Stimulated activated CD4-positive, alpha-beta T cell treated with anti-CD3 and anti-CD28 coated beads, Interleukin-1b, Interleukin-23, amount 100 ng/mL, for 4 hours (primary cell): ENCODE measurements around the gene ADISSP.

ENCODE experiments used
- DNase-seq, 2 donors: peaks; one replicate each; pipeline ENCODE4 v3.0.0-alpha.2; 2020; ENCODE audit warnings: low read depth in 2 of 2

Gene ADISSP

GRCh38 chr20:3767427-3768341 is at the start of gene ADISSP:
ADISSP (minus strand) TSS chr20:3767753; CDS start chr20:3760100, 7,653 bp downstream.
- DNase-seq, result peak; percentile 92 to 96

- DNase-seq, result no peak
Observed at GRCh38 chr20:3815703-3816315, 48.3 kb upstream of the ADISSP start.

GRCh38 chr20:3814928-3815495 is 47.5 kb upstream of the ADISSP start:
- no peak for DNase-seq

DNA sequence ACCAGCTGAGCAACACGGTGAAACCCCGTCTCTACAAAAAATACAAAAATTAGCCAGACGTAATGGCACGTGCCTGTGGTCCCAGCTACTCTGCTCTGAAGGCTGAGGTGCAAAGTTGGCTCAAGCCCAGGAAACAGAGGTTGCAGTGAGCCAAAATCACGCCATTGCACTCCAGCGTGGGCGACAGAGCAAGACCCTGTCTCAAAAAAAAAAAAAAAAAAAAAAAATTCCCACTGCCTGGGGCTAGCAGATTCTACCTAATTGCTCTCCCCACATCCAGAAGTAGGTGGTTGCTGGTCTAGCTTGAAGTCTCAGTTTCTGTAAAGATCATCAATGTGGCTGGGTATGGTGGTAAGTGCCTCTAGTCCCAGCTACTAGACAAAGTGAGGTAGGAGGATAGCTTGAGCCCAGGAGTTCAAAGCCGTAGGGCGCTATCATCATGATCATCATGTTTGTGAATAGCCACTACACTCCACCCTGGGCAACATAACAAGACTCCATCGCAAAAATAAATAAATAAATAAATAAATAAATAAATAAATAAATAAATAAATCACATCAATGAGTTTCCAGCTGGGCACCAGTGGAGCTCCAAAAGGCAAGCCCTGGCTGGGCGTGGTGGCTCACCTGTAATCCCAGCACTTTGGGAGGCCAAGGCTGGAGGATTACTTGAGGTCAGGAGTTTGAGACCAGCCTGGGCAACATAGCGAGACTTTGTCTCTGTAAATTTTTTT is 46.5 kb upstream of the ADISSP start:
- DNase-seq, result no peak

DNA sequence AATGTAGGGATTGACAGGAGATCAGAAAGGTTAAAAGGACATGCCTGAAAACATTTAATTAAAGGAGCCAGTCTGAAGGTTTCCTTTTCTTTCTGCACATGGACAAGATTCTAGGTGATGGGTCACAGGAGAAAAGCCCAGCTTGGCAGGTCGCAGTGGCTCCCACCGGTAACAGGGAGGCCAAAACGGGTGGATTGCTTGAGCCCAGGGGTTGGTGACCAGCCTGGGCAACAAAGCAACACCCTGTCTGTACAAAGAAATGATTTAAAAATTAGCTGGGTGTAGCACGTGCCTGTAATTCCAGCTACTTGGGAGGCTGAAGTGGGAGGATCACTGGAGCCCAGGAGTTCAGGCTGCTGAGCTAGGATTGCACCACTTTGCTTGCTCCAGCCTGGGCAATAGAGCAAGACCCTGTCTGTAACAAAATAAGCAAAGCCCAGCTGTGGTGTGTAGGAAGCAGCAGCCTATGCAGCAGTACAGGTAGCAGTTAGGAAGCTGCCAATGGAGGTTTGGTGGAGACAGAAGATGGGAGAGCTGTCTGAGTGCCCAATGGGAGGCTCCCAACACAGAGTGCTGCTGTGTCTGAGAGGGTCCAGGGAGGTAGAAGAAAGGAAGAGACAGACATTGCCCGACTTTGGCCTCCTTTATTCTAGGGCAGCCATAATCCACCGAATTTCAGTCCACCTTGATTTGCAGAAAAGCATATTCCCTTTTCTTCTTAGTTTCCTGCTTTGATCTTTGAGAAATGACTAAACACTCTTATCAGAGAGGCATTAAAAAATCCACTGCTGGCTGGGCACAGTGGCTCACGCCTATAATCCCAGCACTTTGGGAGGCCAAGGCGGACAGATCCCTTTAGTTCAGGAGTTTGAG is 45.7 kb upstream of the ADISSP start:
- DNase-seq, result no peak

DNA sequence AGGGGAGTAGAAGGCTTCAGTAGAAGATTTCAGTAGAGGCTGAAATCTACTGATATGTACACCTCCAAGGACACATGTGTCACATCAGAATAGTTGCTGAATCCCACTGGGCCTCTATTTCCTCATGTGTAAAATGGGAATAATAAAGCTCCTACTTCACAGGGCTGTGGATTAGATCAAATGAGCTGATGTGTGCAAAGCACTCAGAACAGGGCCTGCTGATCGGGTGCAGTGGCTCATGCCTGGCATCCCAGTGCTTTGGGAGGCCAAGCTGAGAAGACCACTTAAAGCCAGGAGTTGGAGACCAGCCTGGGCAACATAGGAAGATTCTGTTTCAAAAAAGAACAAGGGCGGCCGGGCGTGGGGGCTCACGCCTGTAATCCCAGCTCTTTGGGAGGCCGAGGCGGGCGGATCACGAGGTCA is 44.7 kb upstream of the ADISSP start:
- no peak for DNase-seq

DNA sequence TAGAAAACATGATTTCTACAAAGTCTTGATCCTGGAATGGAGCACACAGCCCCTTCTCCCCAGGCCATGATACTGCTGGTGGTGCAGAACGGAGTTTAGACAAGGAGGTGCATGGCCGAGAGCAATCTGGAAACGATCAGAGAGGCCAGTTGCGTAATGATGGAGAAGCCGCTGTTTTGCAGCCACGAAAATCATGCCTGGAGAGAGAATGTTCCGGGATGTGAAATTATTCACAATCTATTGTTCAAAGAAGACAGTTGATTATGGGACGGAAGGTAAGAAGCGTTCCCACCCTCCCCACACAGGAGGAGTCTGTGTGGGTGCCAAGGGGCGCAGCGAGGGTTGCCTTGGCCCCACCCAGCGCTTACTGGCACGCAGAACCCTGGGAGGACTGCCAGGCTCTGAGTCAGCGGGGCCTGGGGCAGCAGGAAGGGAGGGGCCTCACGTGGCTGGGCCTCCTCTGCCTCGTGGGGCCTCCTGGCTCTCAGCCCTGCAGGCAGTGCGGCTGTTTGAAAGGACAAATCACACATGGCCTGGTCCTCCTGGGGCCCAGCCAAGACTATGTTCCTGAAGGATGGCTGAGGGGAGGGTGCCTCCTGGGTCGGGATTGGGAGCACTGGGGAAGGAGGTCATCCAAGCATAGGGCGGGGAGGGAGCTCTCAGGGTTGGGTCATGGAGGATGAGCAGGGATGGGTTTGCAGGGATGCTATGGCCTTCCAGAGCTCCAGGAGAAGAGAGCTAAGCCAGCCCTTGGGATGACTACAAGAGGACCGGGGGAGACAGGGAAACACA is 44.1 kb upstream of the ADISSP start:
- DNase-seq, result peak; percentile 90

DNA sequence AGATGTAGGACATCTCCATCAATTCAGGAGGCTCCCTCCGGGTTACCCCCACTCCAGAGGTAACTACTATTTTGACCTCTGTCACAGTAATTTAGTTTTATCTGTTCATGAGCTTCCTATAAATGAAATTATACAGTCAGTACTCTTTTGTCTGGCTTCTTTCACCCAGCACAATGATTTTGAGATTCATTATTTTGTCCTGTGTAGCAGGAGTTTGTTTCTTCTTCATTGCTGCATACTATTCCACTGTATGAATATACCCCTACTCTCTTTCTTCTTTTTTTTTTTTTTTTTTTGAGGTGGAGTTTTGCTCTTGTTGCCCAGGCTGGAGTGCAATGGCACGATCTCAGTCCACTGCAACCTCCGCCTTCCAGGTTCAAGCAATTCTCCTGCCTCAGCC is 41.0 kb upstream of the ADISSP start:
- DNase-seq, result no peak

- DNase-seq, result no peak
Observed at GRCh38 chr20:3804781-3805180, 37.2 kb upstream of the ADISSP start.

GRCh38 chr20:3804254-3804751 is 36.8 kb upstream of the ADISSP start:
- DNase-seq, result no peak

GRCh38 chr20:3803854-3804253 is 36.3 kb upstream of the ADISSP start:
- no peak for DNase-seq

DNA sequence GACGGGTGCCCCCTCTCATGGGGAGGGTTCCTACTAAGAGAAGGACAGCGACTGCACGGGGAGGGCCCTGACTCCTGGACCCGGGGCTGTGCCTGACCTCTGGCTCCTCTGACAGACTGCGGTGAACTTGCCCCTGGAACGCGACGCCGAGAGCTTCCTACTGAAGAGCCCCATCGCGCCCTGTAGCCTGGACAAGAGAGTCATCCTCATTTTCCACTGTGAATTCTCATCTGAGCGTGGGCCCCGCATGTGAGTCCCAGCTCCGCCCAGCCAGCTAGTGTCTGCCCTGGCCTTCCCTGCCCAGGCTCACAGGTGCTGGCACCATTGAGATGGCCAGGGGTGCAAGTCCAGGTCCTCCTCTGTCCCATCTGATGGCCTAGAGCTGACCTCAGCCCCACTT is 35.7 kb upstream of the ADISSP start:
- DNase-seq, result no peak

DNA sequence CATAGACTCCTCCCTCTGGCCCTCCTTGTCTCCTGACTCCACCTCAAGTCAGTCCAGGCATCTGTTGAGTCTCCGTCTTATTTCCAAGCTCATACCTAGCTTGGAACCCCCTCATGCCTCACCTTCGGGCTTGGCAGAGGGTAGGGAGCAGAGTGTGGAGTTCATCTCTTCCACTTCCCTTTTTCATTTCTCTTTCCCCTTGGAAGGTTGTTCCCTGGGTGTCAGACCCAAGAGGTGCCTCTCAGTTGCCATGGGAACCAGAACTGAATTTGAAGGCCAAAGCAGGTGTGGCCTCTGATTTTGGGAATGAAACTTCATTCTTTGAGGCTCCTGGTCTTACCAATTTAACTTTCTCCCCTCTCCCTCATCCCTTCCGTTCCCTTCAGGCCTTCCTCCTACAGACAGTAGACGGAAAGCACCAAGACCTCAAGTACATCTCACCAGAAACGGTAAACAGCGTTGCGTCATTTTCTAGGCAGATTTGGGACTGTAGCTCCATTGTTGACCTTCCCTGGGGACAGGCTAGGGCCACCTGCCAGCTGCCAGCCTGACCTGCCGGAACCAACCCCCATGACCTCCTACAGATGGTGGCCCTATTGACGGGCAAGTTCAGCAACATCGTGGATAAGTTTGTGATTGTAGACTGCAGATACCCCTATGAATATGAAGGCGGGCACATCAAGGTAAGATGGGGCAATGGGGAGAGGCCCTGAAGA is 35.1 kb upstream of the ADISSP start:
- DNase-seq, result no peak

DNA sequence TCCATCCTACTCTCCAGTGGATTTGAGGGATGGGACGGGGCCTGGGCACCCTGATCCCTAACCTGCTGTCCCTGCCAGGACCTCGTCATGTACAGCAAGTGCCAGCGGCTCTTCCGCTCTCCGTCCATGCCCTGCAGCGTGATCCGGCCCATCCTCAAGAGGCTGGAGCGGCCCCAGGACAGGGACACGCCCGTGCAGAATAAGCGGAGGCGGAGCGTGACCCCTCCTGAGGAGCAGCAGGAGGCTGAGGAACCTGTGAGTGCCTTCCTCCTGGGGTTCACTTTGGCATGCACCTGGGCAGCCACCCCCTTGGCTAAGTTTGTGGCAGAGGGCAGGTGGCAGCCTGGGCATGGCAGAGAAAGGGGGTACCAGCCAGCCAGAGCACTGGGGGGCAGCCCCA is 34.3 kb upstream of the ADISSP start:
- DNase-seq, result no peak

DNA sequence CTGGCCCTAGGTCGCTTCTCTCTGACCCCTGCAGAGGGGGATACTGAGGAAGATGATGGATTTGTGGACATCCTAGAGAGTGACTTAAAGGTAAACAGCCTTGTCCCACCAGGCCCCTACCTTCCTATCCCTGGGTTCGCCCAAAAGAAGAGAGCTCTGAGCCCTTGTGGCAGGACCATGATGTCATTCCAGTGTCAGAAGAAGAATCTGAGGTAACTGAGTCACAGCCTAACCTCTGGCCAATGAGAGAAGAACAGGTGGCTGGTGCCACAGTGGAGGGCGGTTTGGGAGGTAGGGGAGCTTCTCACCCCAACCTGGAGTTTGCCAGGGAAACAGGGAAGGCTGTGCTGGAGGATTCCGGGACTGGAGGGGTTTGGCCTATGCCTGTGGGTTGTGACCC is 33.7 kb upstream of the ADISSP start:
- DNase-seq, result no peak

DNA sequence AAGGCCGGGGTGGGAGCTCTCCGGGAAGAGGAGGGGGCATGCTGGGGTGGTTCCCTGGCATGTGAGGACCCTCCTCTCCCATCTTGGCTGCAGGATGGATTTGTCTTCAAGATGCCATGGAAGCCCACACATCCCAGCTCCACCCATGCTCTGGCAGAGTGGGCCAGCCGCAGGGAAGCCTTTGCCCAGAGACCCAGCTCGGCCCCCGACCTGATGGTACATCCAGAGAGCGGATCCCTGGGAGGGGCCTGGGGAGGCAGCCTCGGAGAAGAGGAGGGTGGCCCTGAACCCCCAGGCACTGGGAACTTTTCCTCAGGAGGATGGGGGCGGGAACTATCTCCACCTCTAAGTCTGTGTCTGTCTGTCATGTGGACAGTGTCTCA is 33.3 kb upstream of the ADISSP start:
- DNase-seq, result no peak

DNA sequence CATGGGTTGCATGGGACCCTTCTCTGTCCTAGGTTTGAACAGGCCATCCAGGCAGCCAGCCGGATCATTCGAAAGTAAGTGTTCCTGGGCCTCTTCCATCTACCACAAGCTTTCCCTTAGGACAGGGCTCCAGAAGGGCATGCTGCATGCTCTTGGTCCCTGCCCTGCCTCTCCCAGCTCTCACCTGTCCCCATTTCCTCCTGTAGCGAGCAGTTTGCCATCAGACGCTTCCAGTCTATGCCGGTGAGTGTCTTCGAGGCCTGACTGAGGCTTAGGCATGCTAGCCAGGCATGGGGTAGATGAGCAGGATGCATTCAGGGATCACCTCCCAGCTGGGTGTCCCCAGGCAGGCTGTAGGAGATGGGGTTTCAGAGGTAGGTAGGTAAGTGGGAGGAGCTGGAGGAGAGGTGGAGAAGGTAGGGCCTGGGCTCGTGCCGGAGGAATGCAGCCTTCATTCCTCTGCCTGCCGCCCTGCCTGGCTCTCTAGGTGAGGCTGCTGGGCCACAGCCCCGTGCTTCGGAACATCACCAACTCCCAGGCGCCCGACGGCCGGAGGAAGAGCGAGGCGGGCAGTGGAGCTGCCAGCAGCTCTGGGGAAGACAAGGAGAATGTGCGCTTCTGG is 32.8 kb upstream of the ADISSP start:
- DNase-seq, result no peak

- no peak for DNase-seq
Observed at GRCh38 chr20:3798908-3799248, 31.3 kb upstream of the ADISSP start.

- no peak for DNase-seq
Observed at GRCh38 chr20:3798373-3798768, 30.8 kb upstream of the ADISSP start.
